ENCODE data around the gene TCP11L1.
A peak's percentile ranks its signal among the peaks of the same experiment; 100 is the strongest.
"Not testable (repeated sequence)": the region's sequence is repeated elsewhere in the genome, so short reads cannot be mapped to it uniquely, and the experiment has no call there.

TCP11L1 gene

GRCh38 chr11:33039274-33040032 lies at the start of gene TCP11L1:
Gene TCP11L1, plus strand, starts transcription at chr11:33039572. Its CDS starts 4,202 bp downstream, at chr11:33043774.
- DNase-seq: peak; percentile 83

- DNase-seq: no peak
Observed at GRCh38 chr11:32990481-32990880, 48.9 kb upstream of the TCP11L1 start.

DNA sequence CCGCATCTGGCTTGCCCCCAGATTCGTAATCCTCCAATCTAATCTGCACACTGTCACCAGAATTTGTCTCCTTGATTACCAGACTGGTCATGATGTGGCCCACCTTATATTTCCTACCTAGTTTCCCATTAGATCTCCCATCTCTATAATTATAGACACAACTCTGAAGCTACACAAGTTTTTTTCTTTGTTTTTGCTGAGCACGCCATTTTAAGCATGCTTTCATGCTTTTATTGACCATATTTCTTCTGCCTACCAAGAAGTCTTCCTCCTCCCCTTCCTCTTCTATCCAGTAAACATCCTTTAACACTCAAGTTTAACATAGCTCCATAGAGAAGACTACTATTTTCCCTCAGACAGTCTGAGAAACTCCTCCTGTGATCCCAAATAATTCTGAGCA lies 47.9 kb upstream of the TCP11L1 start:
- no peak for DNase-seq

GRCh38 chr11:32991898-32992297 lies 47.5 kb upstream of the TCP11L1 start:
- DNase-seq: no peak

- no peak for DNase-seq
Observed at GRCh38 chr11:33000181-33000580, 39.2 kb upstream of the TCP11L1 start.

DNA sequence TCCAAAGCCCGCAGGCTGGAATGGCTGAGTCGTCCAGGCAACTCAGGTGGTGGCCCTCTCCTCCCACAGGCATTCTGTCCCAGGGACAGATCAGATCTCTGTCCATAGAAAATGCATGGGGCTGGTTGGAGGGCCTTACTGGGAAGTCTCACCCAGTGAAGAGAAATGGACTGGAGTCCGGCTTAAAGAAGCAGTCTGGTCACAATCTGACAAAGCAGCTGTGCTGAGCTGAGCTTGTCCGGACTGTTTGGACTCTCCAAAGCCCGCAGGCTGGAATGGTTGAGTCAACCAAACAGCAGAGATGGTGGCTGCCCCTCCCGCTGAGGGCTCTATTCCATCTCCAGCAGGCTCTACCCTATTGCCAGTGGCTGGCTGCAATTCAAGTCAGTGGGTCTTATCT lies 38.1 kb upstream of the TCP11L1 start:
- no peak for DNase-seq

DNA sequence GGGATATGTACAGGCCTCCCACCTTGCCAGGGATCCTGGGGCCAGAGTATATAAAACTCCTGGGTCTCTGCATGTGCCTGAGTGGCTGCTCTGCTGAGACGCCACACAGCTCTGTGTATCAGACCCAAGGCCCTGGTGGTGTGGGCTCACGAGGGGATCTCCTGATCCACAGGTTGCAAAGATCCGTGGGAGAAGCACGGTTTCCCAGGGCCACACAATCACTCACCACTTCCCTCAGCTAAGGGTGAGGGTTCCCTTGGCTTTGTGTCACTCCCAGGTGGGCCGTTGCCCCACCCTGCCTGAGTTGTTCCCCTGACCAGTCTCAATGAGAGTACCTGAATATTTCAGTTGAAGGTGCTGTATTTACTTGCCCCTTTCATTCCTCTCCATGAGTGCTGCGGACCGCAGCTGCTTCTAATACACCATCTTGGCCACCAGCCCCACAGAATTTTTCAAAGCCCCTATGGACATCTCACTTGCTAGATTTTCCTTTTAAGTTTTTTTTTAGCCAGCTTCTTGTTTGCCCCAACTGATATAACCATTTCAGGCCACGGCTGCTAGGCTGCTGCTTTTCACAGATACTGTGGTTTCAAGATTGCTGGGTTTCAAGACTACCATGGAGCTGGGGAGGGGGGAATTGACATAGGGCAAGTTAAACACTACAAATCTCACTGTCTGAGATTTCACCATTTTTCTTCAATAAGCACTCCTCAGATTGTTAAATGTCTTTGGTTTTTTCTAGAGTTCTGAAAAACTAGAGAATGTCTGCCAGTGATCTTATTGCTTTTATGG lies 37.4 kb upstream of the TCP11L1 start:
- DNase-seq: no peak

GRCh38 chr11:33005175-33005574 lies 34.2 kb upstream of the TCP11L1 start:
- DNase-seq: no peak

DNA sequence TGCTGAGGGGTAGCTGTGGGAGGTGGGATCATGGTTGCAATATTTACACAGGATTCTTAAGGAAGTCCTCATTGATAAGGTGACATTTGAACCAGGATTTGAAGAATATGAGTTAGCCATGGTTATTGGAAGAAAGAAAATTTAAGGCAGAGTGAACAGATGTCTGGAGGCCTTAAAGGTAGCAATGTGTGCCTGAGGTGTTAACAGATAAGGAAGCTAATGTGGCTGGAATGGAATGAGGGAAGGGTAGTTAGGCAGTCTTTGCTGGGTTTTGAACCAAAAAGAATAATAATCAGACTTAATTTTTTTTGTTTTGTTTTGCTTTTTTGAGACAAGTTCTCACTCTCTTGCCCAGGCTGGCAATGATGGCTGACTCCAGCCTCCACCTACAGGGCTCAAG lies 33.4 kb upstream of the TCP11L1 start:
- no peak for DNase-seq

DNA sequence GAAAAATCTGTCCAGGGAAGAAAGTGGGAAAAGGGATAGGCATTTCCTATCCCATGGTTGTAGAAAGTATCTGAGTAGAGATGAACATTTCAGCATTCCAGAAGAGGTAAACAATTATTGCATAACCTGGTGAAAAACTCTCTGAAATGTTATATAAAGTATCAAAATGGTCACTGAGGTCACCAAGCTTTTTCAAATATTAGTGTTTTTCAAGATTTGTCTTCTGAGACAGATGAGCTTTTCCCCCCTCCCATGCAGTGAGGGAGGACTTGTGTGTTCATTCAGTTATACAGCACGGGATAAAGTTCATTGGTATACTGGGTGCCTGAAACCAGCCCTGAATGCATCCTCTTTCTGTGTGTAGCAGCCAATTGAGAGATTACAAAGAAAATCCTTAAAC lies 25.6 kb upstream of the TCP11L1 start:
- DNase-seq: no peak

- peak; percentile 92 for DNase-seq
Observed at GRCh38 chr11:33015621-33016551, 23.5 kb upstream of the TCP11L1 start, which contains the start of gene DEPDC7. Gene DEPDC7, plus strand, starts transcription at chr11:33015878. Its CDS starts 78 bp downstream, at chr11:33015956.

DNA sequence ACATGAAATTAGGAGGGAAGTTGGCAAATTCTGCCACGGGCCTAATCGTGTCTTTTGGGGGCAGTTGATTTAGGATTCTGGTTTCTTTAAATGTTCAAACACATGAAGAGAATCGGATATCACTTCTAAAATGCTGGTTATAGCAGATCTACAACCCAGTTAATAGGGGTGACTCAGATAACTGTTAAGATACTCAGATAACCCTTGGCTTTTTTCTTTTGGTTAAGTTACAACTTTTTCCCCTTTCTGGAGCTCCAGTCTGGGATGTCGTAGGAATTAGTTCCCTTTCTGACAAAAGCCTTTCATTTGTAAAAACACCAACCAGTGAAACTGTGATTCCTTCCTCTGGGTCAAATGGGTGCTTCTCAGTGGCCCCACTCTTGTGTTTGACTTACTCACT lies 22.7 kb upstream of the TCP11L1 start:
- no peak for DNase-seq

DNA sequence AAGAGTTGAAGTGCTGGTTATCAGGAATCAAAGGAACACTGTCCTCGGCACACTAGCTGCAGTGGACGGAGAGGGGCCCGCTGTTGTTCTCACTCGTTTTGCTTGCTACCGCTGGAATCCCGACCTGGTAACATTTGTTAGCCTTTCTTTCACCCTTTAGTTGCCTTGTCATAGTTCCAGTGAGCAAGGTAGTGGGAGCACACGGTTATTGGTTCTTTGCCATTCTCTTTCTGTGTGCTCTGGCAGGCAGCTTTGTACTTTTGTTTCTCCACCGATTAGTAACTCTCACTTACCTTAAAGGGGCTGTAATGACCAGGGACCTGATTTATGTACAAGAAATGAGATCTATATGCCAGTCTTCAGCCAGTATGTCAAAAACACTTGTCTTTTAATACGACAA lies 21.9 kb upstream of the TCP11L1 start:
- DNase-seq: no peak

DNA sequence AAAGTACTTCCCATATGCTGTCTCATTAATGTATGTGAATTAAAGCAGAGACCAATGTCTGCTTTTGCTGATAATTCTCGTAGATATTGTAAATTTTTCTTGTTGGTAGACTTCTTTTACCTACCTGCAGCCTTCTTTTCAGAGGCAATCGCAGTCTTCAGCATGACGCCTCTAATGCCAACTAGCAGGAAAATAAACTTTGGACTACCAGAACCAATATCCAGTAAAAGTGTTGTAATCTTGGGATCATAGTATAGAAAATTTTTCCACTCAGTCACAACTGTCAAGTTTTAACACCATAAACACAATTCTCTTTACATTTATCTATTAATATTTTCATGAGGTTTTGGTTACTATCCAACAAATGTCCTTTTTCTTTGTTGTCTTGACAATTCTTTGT lies 21.4 kb upstream of the TCP11L1 start:
- no peak for DNase-seq

- no peak for DNase-seq
Observed at GRCh38 chr11:33018840-33019239, 20.5 kb upstream of the TCP11L1 start.

DNA sequence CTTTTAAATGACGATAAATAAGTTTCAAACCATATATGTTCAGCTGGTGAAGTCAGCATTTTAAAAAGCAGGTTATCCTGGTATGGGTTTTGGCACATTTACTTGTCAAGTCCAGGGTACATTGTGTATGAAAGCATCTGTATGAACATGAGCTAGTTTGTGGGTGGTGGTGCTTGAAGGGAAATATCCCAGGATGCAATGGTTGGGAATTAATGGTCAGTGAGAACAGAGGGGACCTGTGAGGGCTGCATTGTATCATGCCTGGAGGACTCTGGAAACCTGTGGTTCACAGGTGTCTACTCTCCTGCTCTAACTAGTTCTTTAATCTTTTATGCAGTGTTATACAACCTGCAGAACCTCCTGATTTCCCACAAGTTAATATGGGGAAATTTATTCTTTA lies 17.9 kb upstream of the TCP11L1 start:
- no peak for DNase-seq

DNA sequence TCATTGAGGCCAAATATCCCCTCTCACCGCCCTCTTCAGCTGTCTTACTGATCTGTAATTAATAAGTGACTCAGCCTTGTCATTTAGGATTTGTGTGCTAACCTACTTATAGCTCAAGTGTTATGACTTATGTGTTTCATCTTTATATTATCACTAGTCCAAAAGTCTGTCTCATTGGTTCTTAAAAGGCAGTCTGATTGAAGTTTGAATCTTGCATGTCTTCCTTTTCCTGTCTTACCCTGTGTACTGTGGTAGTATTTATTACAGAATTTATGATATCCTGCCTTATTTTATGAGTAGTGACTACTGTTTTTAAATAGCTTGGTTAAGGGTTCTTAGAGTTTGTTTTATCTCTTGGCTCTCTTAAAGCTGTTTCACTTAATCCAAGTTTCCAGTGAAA lies 17.4 kb upstream of the TCP11L1 start:
- no peak for DNase-seq

DNA sequence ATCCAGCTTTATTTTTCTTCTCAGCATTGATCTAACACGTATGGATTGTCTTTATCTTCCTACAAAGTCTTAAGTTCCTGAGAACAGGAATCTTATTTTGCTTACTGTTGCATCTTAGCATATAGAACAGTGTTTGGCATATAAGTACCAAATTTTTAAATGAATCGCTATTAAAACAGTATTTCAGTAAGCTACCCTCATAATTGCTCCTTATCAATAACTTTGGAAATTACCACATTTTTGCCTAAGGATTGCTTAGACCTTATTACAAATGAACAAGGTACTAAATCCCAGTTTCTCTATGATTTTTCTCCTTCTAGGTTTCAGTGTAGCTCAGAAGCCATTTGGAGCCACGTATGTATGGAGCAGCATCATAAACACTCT lies 14.0 kb upstream of the TCP11L1 start:
- DNase-seq: no peak

GRCh38 chr11:33027233-33027632 lies 12.1 kb upstream of the TCP11L1 start:
- DNase-seq: no peak

GRCh38 chr11:33027846-33028536 lies 11.4 kb upstream of the TCP11L1 start:
- DNase-seq: no peak

- no peak for DNase-seq
Observed at GRCh38 chr11:33028537-33028914, 10.8 kb upstream of the TCP11L1 start.

DNA sequence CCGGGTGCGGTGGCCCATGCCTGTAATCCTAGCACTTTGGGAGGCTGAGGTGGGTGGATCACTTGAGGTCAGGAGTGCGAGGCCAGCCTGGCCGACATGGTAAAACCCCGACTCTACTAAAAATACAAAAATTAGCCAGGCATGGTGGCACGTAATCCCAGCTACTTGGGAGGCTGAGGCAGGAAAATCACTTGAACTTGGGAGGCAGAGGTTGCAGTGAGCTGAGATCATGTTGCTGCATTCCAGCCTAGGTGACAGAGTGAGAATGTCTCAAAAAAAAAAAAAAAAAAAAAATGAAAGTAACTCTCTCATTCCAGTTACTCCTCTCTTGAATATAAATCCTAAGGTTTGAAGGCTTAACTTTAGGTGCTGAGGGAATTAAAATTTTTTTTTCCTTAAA lies 10.2 kb upstream of the TCP11L1 start:
- DNase-seq: not testable (repeated sequence)

GRCh38 chr11:33033493-33033892 lies 5.9 kb upstream of the TCP11L1 start:
- no peak for DNase-seq

Measured in T1000 (cell line).